ENCODE results near the gene TBC1D24.
A peak's percentile ranks its signal among the peaks of the same experiment; 100 is the strongest.

The TBC1D24 gene

GRCh38 chr16:2500430-2500917, 25.5 kb downstream of the TBC1D24 start:
- DNase-seq: no peak

GRCh38 chr16:2500918-2501750, 26.2 kb downstream of the TBC1D24 start:
- DNase-seq: peak; percentile 75

GRCh38 chr16:2501946-2502895, 27.3 kb downstream of the TBC1D24 start:
- DNase-seq: no peak

GRCh38 chr16:2505695-2506094, 30.8 kb downstream of the TBC1D24 start:
- no peak for DNase-seq

- DNase-seq: peak; percentile 76
These were observed 32.2 kb downstream of the TBC1D24 start for GRCh38 chr16:2507052-2507659.

GRCh38 chr16:2507665-2508064, 32.7 kb downstream of the TBC1D24 start:
- DNase-seq: peak; percentile 86

GRCh38 chr16:2508722-2509400, 33.9 kb downstream of the TBC1D24 start:
- DNase-seq: no peak

- peak; percentile 28 for DNase-seq
These were observed 36.3 kb downstream of the TBC1D24 start for GRCh38 chr16:2511128-2511800.

GRCh38 chr16:2511996-2512734, 37.2 kb downstream of the TBC1D24 start:
- no peak for DNase-seq

GRCh38 chr16:2512735-2513404, 37.9 kb downstream of the TBC1D24 start:
- no peak for DNase-seq

- peak; percentile 91 for DNase-seq
These were observed 38.7 kb downstream of the TBC1D24 start, which contains the start of gene ATP6V0C for GRCh38 chr16:2513405-2514332. ATP6V0C (plus strand) TSS chr16:2513952; CDS start chr16:2514104, 152 bp downstream.

GRCh38 chr16:2514333-2515179, 39.6 kb downstream of the TBC1D24 start:
- peak; percentile 26 for DNase-seq

GRCh38 chr16:2515180-2515851, 40.4 kb downstream of the TBC1D24 start:
- DNase-seq: peak; percentile 57

GRCh38 chr16:2516391-2517240, 41.7 kb downstream of the TBC1D24 start:
- DNase-seq: peak; percentile 89

- peak; percentile 21 for DNase-seq
These were observed 43.2 kb downstream of the TBC1D24 start for GRCh38 chr16:2517954-2518605.
